Endothelial cell of umbilical vein (primary cell): Measurements from ENCODE around the gene SUPT3H.

Experiments used
- CTCF ChIP-seq, 2 donors: IDR thresholded peaks; 1 replicate in 1 of 2; 2 replicates in 1 of 2; pipeline ENCODE4 v1.5.1; 2011; ENCODE audit warnings: low read length in 2 of 2, mild to moderate bottlenecking in 2 of 2, moderate library complexity in 2 of 2, control low read depth in 1 of 2, inconsistent platforms in 1 of 2, low read depth in 1 of 2; ENCODE audit not compliant: insufficient read depth in 1 of 2; ENCODE audit errors: extremely low read depth in 1 of 2
- EZH2 ChIP-seq: IDR thresholded peaks from 2 replicates; pipeline ENCODE4 v1.6.1; 2012; ENCODE audit warnings: borderline replicate concordance, low read depth, mild to moderate bottlenecking, moderate library complexity, low read length, inconsistent platforms; ENCODE audit not compliant: severe bottlenecking
- FOS ChIP-seq: IDR thresholded peaks from 2 replicates; pipeline ENCODE4 v1.6.1; 2011; ENCODE audit warnings: mild to moderate bottlenecking, low read length, moderate library complexity, borderline replicate concordance; ENCODE audit not compliant: insufficient read depth
- JUN ChIP-seq: IDR thresholded peaks from 2 replicates; pipeline ENCODE4 v1.6.1; 2011; ENCODE audit warnings: borderline replicate concordance, low read depth; ENCODE audit not compliant: insufficient read length, insufficient read depth
- MAX ChIP-seq: IDR thresholded peaks from 2 replicates; pipeline ENCODE4 v1.6.1; 2011; ENCODE audit not compliant: insufficient read depth, insufficient read length
- MYC ChIP-seq: IDR thresholded peaks from one replicate; pipeline ENCODE4 v1.6.1; 2011; ENCODE audit warnings: mild to moderate bottlenecking, low read depth, low read length
- POLR2A ChIP-seq: IDR thresholded peaks from 2 replicates; pipeline ENCODE4 v1.6.1; 2012; ENCODE audit warnings: low read depth, mild to moderate bottlenecking, control low read depth, low read length
- POLR2AphosphoS5 ChIP-seq: IDR thresholded peaks from 2 replicates; pipeline ENCODE4 v1.6.1; 2012; ENCODE audit warnings: low read depth, mild to moderate bottlenecking, control low read depth, low read length, moderate library complexity; ENCODE audit not compliant: insufficient read depth

DNA sequence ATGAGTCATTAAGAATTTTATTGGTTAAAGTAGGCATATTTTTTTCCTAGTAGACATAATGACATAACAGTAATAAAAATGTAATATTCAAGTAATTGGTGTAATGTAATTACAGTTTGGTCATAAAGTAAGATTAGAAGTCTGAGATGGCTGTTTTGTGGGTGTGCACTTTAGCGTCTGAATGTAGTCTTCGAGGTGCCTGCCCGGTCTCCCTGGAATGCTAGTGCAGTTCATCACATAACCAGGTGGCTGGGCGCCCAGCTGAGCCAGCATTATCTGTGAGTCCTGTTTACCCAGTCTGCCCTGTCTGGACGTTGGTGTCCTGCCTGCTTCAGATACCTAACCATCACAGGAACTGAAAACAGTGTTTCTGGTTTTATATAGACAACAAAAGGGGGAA, 571.1 kb downstream of the SUPT3H start:
- no peak for TF ChIP-seq CTCF (IDR thresholded peaks at IDR 0.05; ENCODE audit: extremely low read depth in 1 of 2, insufficient read depth in 1 of 2, low read depth in 1 of 2, low read length in 2 of 2)
- TF ChIP-seq POLR2AphosphoS5, result no peak
- TF ChIP-seq POLR2A, result no peak
- TF ChIP-seq EZH2, result no peak
- no peak for TF ChIP-seq MAX
- TF ChIP-seq MYC, result no peak
- TF ChIP-seq JUN, result no peak
- TF ChIP-seq FOS, result no peak
